K562 (cell line): ENCODE data around the gene CTNNA3. TPM values are rescaled to one million over a fixed set of nuclear protein-coding genes. Genes with fewer than 3 reads are reported as not detected.

Experiments
- ATAC-seq: fragments of 200-7000 bp; cut with Tn5 transposase; 3 replicates; pipeline ENCODE4 v1.9.1; 2020; ENCODE audit warnings: moderate library complexity
- BruUV-seq: library from RNA; stranded (reverse); fragments of 400-500 nt; replicated peaks from 2 replicates; lab custom pipeline; 2021; lab: Mats Ljungman, UMichigan
- CTCF ChIA-PET: fragments of 300-600 bp; formaldehyde crosslinking; extraction: SDS; loops from one replicate; lab custom pipeline; 2021; ENCODE audit warnings: low intra/inter-chr PET ratio; lab: Yijun Ruan, JAX
- POLR2A ChIA-PET: fragments of 300-600, 350-650 bp; sonication (Branson Sonifier 250); formaldehyde crosslinking; extraction: SDS; loops from one replicate; lab custom pipeline; 2021; ENCODE audit warnings: antibody characterized with exemption, inconsistent platforms; lab: Yijun Ruan, JAX
- DNase-seq, 4 experiments: peaks; one replicate each; pipeline versions ENCODE4 v3.0.0 to v3.0.0-alpha.2; 2011 to 2018; ENCODE audit warnings: low spot score in 3 of 4, mixed read lengths in 3 of 4; ENCODE audit errors: extremely low read depth in 1 of 4
- FAIRE-seq: peaks from 2 replicates; lab custom pipeline; 2011; peaks lifted over from hg19 to GRCh38; lab: Jason Lieb, UNC
- H2AFZ ChIP-seq: 2 replicates; pipeline ENCODE4 v1.6.0; 2011; ENCODE audit warnings: low read depth, low read length, control low read depth, inconsistent platforms
- H3K27ac ChIP-seq: fragments of 200-600 bp; 3 replicates; pipeline ENCODE4 v1.8.0; 2011; ENCODE audit warnings: low read depth, mild to moderate bottlenecking, control low read depth, inconsistent platforms, low read length, moderate library complexity, mixed read lengths; ENCODE audit errors: extremely low read depth
- H3K27me3 ChIP-seq, 2 experiments: fragments of 300-600 bp in 1 of 2; 2 replicates in 1 of 2; 3 replicates in 1 of 2; pipeline versions ENCODE4 v1.6.0 to v1.8.0; 2011; ENCODE audit warnings: inconsistent platforms in 2 of 2, low read length in 2 of 2, mild to moderate bottlenecking in 1 of 2, mixed read lengths in 1 of 2, moderate library complexity in 1 of 2; ENCODE audit not compliant: control insufficient read depth in 2 of 2, insufficient read depth in 2 of 2
- H3K36me3 ChIP-seq: fragments of 300-600 bp; 3 replicates; pipeline ENCODE4 v1.8.0; 2011; ENCODE audit warnings: mild to moderate bottlenecking, low read length, inconsistent platforms; ENCODE audit not compliant: control insufficient read depth, insufficient read depth
- H3K4me1 ChIP-seq, 2 experiments: fragments of 200-600 bp in 1 of 2; replicated peaks in 1 of 2; 2 replicates in 1 of 2; 3 replicates in 1 of 2; pipeline versions ENCODE4 v1.5.1 to v1.8.0; 2011; ENCODE audit warnings: inconsistent platforms in 2 of 2, low read length in 2 of 2, mild to moderate bottlenecking in 1 of 2, mixed read lengths in 1 of 2, moderate library complexity in 1 of 2; ENCODE audit not compliant: control insufficient read depth in 2 of 2, insufficient read depth in 2 of 2
- H3K4me2 ChIP-seq: 2 replicates; pipeline ENCODE4 v1.6.1; 2011; ENCODE audit warnings: low read length, control low read depth, inconsistent platforms, mixed read lengths; ENCODE audit not compliant: insufficient read depth
- H3K4me3 ChIP-seq: fragments of 200-600 bp; sonication (generic), shearing (Covaris generic); 2 replicates; pipeline ENCODE4 v1.5.1; 2016; ENCODE audit warnings: control low read depth, inconsistent platforms
- H3K79me2 ChIP-seq: fragments of 200-600 bp; 3 replicates; pipeline ENCODE4 v1.8.0; 2011; ENCODE audit warnings: low read length, inconsistent platforms; ENCODE audit not compliant: control insufficient read depth, insufficient read depth
- H3K9ac ChIP-seq, 2 experiments: 2 replicates each; pipeline versions ENCODE4 v1.6.0 to v1.6.1; 2011; ENCODE audit warnings: low read depth in 2 of 2, low read length in 2 of 2, control low read depth in 1 of 2, inconsistent platforms in 1 of 2, mild to moderate bottlenecking in 1 of 2, mixed read lengths in 1 of 2; ENCODE audit not compliant: insufficient read depth in 1 of 2
- H3K9me1 ChIP-seq: one replicate; pipeline ENCODE4 v1.6.0; 2011; ENCODE audit warnings: inconsistent platforms, mild to moderate bottlenecking, low read length, moderate library complexity; ENCODE audit not compliant: control insufficient read depth, insufficient read depth
- H3K9me3 ChIP-seq: replicated peaks from 2 replicates; pipeline ENCODE4 v1.5.1; 2011; ENCODE audit warnings: low read depth, low read length, inconsistent platforms; ENCODE audit not compliant: control insufficient read depth, insufficient read depth
- H4K20me1 ChIP-seq: replicated peaks from 2 replicates; pipeline ENCODE4 v1.6.1; 2011; ENCODE audit warnings: low read length, inconsistent platforms, mixed read lengths; ENCODE audit not compliant: control insufficient read depth, insufficient read depth
- LEF1 ChIP-seq: fragments of 450-650 bp; IDR thresholded peaks from 2 replicates; pipeline ENCODE4 v1.6.1; 2016; ENCODE audit warnings: mild to moderate bottlenecking
- TAF15 ChIP-seq: fragments of 200-400 bp; formaldehyde crosslinking; IDR thresholded peaks from 2 replicates; pipeline ENCODE4 v1.6.1; 2017; ENCODE audit warnings: mild to moderate bottlenecking, low read depth, low read length, moderate library complexity
- TAL1 ChIP-seq: fragments of 450-650 bp; IDR thresholded peaks from 2 replicates; pipeline ENCODE4 v1.6.1; 2016; ENCODE audit warnings: mild to moderate bottlenecking
- U2AF1 ChIP-seq: fragments of 200-400 bp; formaldehyde crosslinking; optimal IDR thresholded peaks from 2 replicates; pipeline ENCODE3; 2017; ENCODE audit warnings: mild to moderate bottlenecking, low read depth, low read length, moderate library complexity
- ZNF282 ChIP-seq: sonication (generic); formaldehyde crosslinking; IDR thresholded peaks from 2 replicates; pipeline ENCODE4 v1.8.1; 2023; ENCODE audit warnings: missing genetic modification reagents
- WGBS: fragments of 100-300 bp; shearing (Covaris generic); methylation state at CpG from one replicate; pipeline ENCODE4 v1.1.6; 2016; ENCODE audit warnings: low coverage, mixed read lengths; ENCODE audit not compliant: insufficient coverage; ENCODE audit errors: missing lambda C conversion rate; 5-methylcytosine and 5-hydroxymethylcytosine counted together
- in situ Hi-C: fragments of 300-500 bp; cut with MboI; formaldehyde crosslinking; loops from 4 replicates; pipeline ENCODE4 v1.15.0; 2018; ENCODE audit warnings: inconsistent platforms, mixed read lengths
- intact Hi-C: fragments of 100-400 bp; cut with micrococcal nuclease; formaldehyde crosslinking; loops from 2 replicates; pipeline ENCODE4 v1.14.2; 2022
- polyA plus RNA-seq, 8 experiments: library from polyadenylated mRNA; depleted of rRNA in 4 of 8; stranded (reverse) in 5 of 8; unstranded in 3 of 8; fragments of >200 nt; fragmentation: Nextera tagmentation in 2 of 8; fragmentation: Illumina TruSeq in 1 of 8; extraction: Ambion mirVana in 2 of 8; extraction: Trizol in 1 of 8; gene quantifications; 2 replicates each; pipeline versions ENCODE4 v1.2.1 to v1.2.3, GENCODE V29; 2011 to 2014; ENCODE audit warnings: inconsistent platforms in 1 of 8, missing spikeins in 1 of 8
- total RNA-seq, 7 experiments: library from RNA; depleted of rRNA in 6 of 7; stranded (reverse); fragments of >200 nt in 6 of 7; fragmentation: Illumina TruSeq in 2 of 7; extraction: Trizol in 2 of 7; gene quantifications; 2 replicates each; pipeline versions ENCODE4 v1.2.1 to v1.2.3, GENCODE V29; 2011 to 2021; ENCODE audit warnings: low replicate concordance in 1 of 7
- TF ChIP-seq, protein P1 (sequence below): fragments of 450-650 bp; IDR thresholded peaks from 2 replicates; pipeline ENCODE4 v1.6.1; 2016; ENCODE audit warnings: borderline replicate concordance

CTNNA3 gene
- total and polyA plus RNA-seq, 9 of the 15 experiments (the other 6 are each of a cell fraction or from before 2014, with no cell fraction given), result 0.04 TPM; not detected in 8

GRCh38 chr10:66071907-66072306 is 1624.1 kb downstream of the CTNNA3 start:
- no peaks in the 10 kb centered on the region for H3K4me1 ChIP-seq
- H3K36me3 ChIP-seq, result no peaks in the 10 kb centered on the region
- BruUV-seq, result no TSS peak
- no peak for ATAC-seq
- H3K27ac ChIP-seq, result no peak overlapping the region
- in situ Hi-C loops (no loop called here), intact Hi-C loops (no loop called here)
- no peak overlapping the region for H2AFZ ChIP-seq
- ChIA-PET CTCF (no interaction called here), POLR2A (no interaction called here)
- 0 out of 2 replicates have a peak, but pooled peaks cover 3% of the 10 kb centered on the region for H3K9me3 ChIP-seq
- H3K4me2 ChIP-seq, result no peak overlapping the region
- DNase-seq, result no peak
- H3K27me3 ChIP-seq, result no peaks in the 10 kb centered on the region
- H3K79me2 ChIP-seq, result no peaks in the 10 kb centered on the region
- H3K9ac ChIP-seq, result no peak overlapping the region
- 0% methylated on average over 2 of the region's 2 CpGs for WGBS
- no peak for FAIRE-seq
- H3K4me3 ChIP-seq, result no peak overlapping the region
- no peaks in the 10 kb centered on the region for H4K20me1 ChIP-seq
- TF ChIP-seq, protein P1, sequence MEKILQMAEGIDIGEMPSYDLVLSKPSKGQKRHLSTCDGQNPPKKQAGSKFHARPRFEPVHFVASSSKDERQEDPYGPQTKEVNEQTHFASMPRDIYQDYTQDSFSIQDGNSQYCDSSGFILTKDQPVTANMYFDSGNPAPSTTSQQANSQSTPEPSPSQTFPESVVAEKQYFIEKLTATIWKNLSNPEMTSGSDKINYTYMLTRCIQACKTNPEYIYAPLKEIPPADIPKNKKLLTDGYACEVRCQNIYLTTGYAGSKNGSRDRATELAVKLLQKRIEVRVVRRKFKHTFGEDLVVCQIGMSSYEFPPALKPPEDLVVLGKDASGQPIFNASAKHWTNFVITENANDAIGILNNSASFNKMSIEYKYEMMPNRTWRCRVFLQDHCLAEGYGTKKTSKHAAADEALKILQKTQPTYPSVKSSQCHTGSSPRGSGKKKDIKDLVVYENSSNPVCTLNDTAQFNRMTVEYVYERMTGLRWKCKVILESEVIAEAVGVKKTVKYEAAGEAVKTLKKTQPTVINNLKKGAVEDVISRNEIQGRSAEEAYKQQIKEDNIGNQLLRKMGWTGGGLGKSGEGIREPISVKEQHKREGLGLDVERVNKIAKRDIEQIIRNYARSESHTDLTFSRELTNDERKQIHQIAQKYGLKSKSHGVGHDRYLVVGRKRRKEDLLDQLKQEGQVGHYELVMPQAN, result no peak
- TF ChIP-seq U2AF1, result no peak
- TF ChIP-seq LEF1, result no peak
- no peak for TF ChIP-seq TAL1
- no peak for TF ChIP-seq ZNF282 (CRISPR knock-in tag)
- TF ChIP-seq TAF15, result no peak
- H3K9me1 ChIP-seq, result no peaks in the 10 kb centered on the region
